Adrenal gland (tissue), 5 donors: ENCODE data around the gene CAPN5.

Experiments used
- POLR2A ChIP-seq, 2 donors: fragments of 450-650 bp; IDR thresholded peaks; one replicate each; pipeline ENCODE4 v1.6.1; 2017; ENCODE audit warnings: antibody characterized with exemption in 2 of 2, mild to moderate bottlenecking in 2 of 2, moderate library complexity in 1 of 2
- TF ChIP-seq, protein P1 (sequence below), 6 experiments: fragments of 450-650 bp in 4 of 6; fragments of 200-600 bp in 2 of 6; sonication (generic) in 1 of 6; IDR thresholded peaks; 1 replicate in 5 of 6; 2 replicates in 1 of 6; pipeline versions ENCODE4 v1.5.1 to v1.8.0; 2016 to 2021; ENCODE audit warnings: antibody characterized with exemption in 6 of 6, mild to moderate bottlenecking in 2 of 6, moderate library complexity in 1 of 6
- donor health status: DM: no; HTN: no; CAD: no.

DNA sequence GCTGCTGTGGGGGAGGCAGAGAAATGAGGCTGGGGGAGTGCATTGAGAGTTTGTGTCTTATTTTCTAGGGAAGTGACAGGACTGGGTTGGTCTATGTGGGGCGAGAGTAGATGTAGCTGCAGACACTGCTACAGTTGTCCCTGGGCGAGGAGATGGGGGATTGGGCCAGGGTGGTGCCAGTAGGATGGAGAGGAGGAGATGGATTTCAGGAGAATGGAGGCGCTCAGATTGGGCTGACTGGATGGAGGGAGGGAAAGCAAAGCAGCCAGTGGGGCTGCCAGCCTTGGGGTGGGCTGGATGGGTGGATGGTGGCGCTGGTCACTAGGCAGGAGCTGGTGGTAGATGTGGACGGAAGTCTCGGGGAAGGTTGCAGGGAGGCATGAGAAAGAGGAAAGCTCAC is 45.2 kb downstream of the CAPN5 start:
- TF ChIP-seq, protein P1, sequence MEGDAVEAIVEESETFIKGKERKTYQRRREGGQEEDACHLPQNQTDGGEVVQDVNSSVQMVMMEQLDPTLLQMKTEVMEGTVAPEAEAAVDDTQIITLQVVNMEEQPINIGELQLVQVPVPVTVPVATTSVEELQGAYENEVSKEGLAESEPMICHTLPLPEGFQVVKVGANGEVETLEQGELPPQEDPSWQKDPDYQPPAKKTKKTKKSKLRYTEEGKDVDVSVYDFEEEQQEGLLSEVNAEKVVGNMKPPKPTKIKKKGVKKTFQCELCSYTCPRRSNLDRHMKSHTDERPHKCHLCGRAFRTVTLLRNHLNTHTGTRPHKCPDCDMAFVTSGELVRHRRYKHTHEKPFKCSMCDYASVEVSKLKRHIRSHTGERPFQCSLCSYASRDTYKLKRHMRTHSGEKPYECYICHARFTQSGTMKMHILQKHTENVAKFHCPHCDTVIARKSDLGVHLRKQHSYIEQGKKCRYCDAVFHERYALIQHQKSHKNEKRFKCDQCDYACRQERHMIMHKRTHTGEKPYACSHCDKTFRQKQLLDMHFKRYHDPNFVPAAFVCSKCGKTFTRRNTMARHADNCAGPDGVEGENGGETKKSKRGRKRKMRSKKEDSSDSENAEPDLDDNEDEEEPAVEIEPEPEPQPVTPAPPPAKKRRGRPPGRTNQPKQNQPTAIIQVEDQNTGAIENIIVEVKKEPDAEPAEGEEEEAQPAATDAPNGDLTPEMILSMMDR (IDR thresholded peaks at IDR 0.05), result no peak
- TF ChIP-seq POLR2A (IDR thresholded peaks at IDR 0.05), result no peak
